ENCODE results near the gene PLPP6.
A peak's percentile ranks its signal among the peaks of the same experiment; 100 is the strongest.

Gene PLPP6

DNA sequence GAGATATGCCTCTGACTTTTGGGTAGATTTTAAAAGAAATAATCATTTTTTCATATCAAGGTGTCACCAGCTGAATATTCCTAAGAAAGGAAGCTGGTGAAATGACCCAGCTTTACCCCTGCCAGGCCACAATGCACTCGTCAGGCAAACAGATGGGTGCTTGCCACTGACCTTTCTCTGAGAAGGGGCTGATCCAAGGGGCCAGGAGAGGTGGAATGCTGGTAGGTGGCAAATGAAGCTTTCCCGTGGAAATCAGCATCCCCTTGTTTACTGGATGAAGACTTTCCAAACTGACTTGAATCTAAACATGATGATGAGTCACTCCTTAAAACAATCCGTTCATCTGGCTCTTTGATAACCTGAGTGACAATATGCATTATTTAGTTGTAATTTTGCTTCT lies 44.3 kb upstream of the PLPP6 start:
- Histone ChIP-seq H4K8ac (ENCODE audit: low read depth, low read length) (no peak overlapping the region), H2BK5ac (ENCODE audit: low read length) (no peak overlapping the region), H3K27ac (replicated peaks; ENCODE audit: low read length) (no peak overlapping the region), H3K27me3 (ENCODE audit: control insufficient read depth in 3 of 3, insufficient read depth in 3 of 3, low read depth in 1 of 3, low read length in 3 of 3) (no peaks in the 10 kb centered on the region), H2BK12ac (ENCODE audit: low read length) (no peak overlapping the region), H3K9ac (ENCODE audit: low read depth, low read length, poor library complexity) (no peak overlapping the region), H3K18ac (ENCODE audit: low read length) (no peak overlapping the region), H2BK120ac (ENCODE audit: low read depth, low read length) (no peak overlapping the region), H3K36me3 (replicated peaks in 1 of 2; ENCODE audit: control insufficient read depth in 2 of 2, insufficient read depth in 2 of 2, low read length in 2 of 2) (no peaks in the 10 kb centered on the region), H3K4me3 (ENCODE audit: low read length in 2 of 2) (no peak overlapping the region), H4K91ac (ENCODE audit: low read depth, low read length, poor library complexity) (no peak overlapping the region), H2BK15ac (ENCODE audit: low read length) (no peak overlapping the region), H3K23ac (ENCODE audit: low read depth, low read length, poor library complexity) (no peak overlapping the region), H2AK5ac (ENCODE audit: low read depth, low read length) (no peak overlapping the region), H3K14ac (ENCODE audit: low read length) (no peak overlapping the region), H2AFZ (ENCODE audit: low read length) (peak overlapping the region; percentile 48), H3K9me3 (replicated peaks in 1 of 2; ENCODE audit: control insufficient read depth in 2 of 2, insufficient read depth in 1 of 2, low read depth in 1 of 2, low read length in 2 of 2) (no peaks in the 10 kb centered on the region), H3K4me1 (ENCODE audit: control insufficient read depth in 2 of 2, insufficient read depth in 1 of 2, low read depth in 1 of 2, low read length in 2 of 2) (peaks cover 8 to 15% of the 10 kb centered on the region in 2 donors), H3K4ac (ENCODE audit: low read length) (no peak overlapping the region), H3K79me1 (ENCODE audit: low read depth, low read length) (no peaks in the 10 kb centered on the region), H3K4me2 (ENCODE audit: insufficient read depth, low read length, poor library complexity, severe bottlenecking) (no peak overlapping the region)
- no CpG with 5 or more reads among the region's 3 CpGs for WGBS, 2 donors (ENCODE audit: extremely low coverage in 2 of 2, insufficient read length in 2 of 2, insufficient replicate concordance in 1 of 2)
- DNase-seq (ENCODE audit: low spot score): no peak

GRCh38 chr9:4618700-4619099 lies 43.4 kb upstream of the PLPP6 start:
- H2BK12ac ChIP-seq (ENCODE audit: low read length): no peak overlapping the region
- H4K8ac ChIP-seq (ENCODE audit: low read depth, low read length): no peak overlapping the region
- no peak overlapping the region for H3K9ac ChIP-seq (ENCODE audit: low read depth, low read length, poor library complexity)
- no peak overlapping the region for H2AFZ ChIP-seq (ENCODE audit: low read length)
- no peak overlapping the region for H2AK5ac ChIP-seq (ENCODE audit: low read depth, low read length)
- no peak overlapping the region for H3K18ac ChIP-seq (ENCODE audit: low read length)
- H2BK15ac ChIP-seq (ENCODE audit: low read length): no peak overlapping the region
- H3K27ac ChIP-seq (replicated peaks; ENCODE audit: low read length): no peak overlapping the region
- no peak overlapping the region for H3K4ac ChIP-seq (ENCODE audit: low read length)
- DNase-seq (ENCODE audit: low spot score): no peak
- H3K79me1 ChIP-seq (ENCODE audit: low read depth, low read length): no peaks in the 10 kb centered on the region
- no peak overlapping the region for H3K23ac ChIP-seq (ENCODE audit: low read depth, low read length, poor library complexity)
- no peak overlapping the region for H4K91ac ChIP-seq (ENCODE audit: low read depth, low read length, poor library complexity)
- no peak overlapping the region for H3K4me3 ChIP-seq (ENCODE audit: low read length in 2 of 2)
- H2BK5ac ChIP-seq (ENCODE audit: low read length): no peak overlapping the region
- no peak overlapping the region for H3K14ac ChIP-seq (ENCODE audit: low read length)
- no peak overlapping the region for H2BK120ac ChIP-seq (ENCODE audit: low read depth, low read length)
- no peaks in the 10 kb centered on the region for H3K9me3 ChIP-seq (replicated peaks in 1 of 2; ENCODE audit: control insufficient read depth in 2 of 2, insufficient read depth in 1 of 2, low read depth in 1 of 2, low read length in 2 of 2)
- no CpG with 5 or more reads among the region's 2 CpGs for WGBS, 2 donors (ENCODE audit: extremely low coverage in 2 of 2, insufficient read length in 2 of 2, insufficient replicate concordance in 1 of 2)
- H3K4me2 ChIP-seq (ENCODE audit: insufficient read depth, low read length, poor library complexity, severe bottlenecking): no peak overlapping the region
- peaks cover 8 to 15% of the 10 kb centered on the region in 2 donors for H3K4me1 ChIP-seq (ENCODE audit: control insufficient read depth in 2 of 2, insufficient read depth in 1 of 2, low read depth in 1 of 2, low read length in 2 of 2)
- no peaks in the 10 kb centered on the region for H3K27me3 ChIP-seq (ENCODE audit: control insufficient read depth in 3 of 3, insufficient read depth in 3 of 3, low read depth in 1 of 3, low read length in 3 of 3)
- no peaks in the 10 kb centered on the region for H3K36me3 ChIP-seq (replicated peaks in 1 of 2; ENCODE audit: control insufficient read depth in 2 of 2, insufficient read depth in 2 of 2, low read length in 2 of 2)

DNA sequence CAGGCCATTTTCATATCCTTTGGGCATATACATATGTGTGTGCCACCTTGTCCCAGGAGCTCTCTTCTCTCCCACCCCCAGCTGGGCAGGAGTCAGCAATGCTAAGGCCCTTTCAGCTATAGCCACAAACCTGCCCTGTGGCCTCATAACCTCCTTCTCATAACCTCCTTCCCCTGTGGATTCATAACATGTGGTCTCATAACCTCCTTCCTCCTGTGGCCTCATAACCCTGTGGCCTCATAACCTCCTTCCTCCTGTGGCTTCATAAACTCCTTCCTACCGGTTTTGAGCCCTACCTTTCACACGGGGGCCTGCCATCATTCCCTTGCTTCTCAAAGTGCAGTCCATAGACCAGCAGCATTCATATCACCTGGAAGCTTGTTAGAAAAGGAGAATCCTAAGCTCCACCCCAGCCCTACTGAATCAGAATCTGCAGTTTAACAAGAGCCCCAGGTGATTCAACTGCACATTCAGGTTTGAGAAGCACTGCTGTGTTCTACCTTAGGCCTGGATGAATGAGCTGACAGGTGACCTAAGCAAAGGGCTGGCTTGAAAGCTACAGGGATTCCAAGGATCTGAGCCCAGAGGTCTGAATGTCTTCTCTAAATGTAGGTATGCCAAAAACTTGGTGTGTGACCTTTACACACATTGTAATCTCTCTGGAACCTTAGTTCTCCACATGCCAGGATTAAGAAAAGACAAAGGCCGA lies 41.9 kb upstream of the PLPP6 start:
- H2AFZ ChIP-seq (ENCODE audit: low read length): no peak overlapping the region
- H3K4me3 ChIP-seq (ENCODE audit: low read length in 2 of 2): no peak overlapping the region
- no peak overlapping the region for H4K8ac ChIP-seq (ENCODE audit: low read depth, low read length)
- no peak overlapping the region for H4K91ac ChIP-seq (ENCODE audit: low read depth, low read length, poor library complexity)
- peaks cover 8 to 15% of the 10 kb centered on the region in 2 donors for H3K4me1 ChIP-seq (ENCODE audit: control insufficient read depth in 2 of 2, insufficient read depth in 1 of 2, low read depth in 1 of 2, low read length in 2 of 2)
- no peak overlapping the region for H3K9ac ChIP-seq (ENCODE audit: low read depth, low read length, poor library complexity)
- no peak overlapping the region for H3K18ac ChIP-seq (ENCODE audit: low read length)
- no peak overlapping the region for H2BK15ac ChIP-seq (ENCODE audit: low read length)
- H2BK12ac ChIP-seq (ENCODE audit: low read length): no peak overlapping the region
- no peak for DNase-seq (ENCODE audit: low spot score)
- H3K23ac ChIP-seq (ENCODE audit: low read depth, low read length, poor library complexity): no peak overlapping the region
- no CpG with 5 or more reads among the region's 3 CpGs for WGBS, 2 donors (ENCODE audit: extremely low coverage in 2 of 2, insufficient read length in 2 of 2, insufficient replicate concordance in 1 of 2)
- H3K4ac ChIP-seq (ENCODE audit: low read length): no peak overlapping the region
- no peaks in the 10 kb centered on the region for H3K79me1 ChIP-seq (ENCODE audit: low read depth, low read length)
- no peak overlapping the region for H3K14ac ChIP-seq (ENCODE audit: low read length)
- H2AK5ac ChIP-seq (ENCODE audit: low read depth, low read length): no peak overlapping the region
- H3K27me3 ChIP-seq (ENCODE audit: control insufficient read depth in 3 of 3, insufficient read depth in 3 of 3, low read depth in 1 of 3, low read length in 3 of 3): no peaks in the 10 kb centered on the region
- no peak overlapping the region for H3K27ac ChIP-seq (replicated peaks; ENCODE audit: low read length)
- H3K9me3 ChIP-seq (replicated peaks in 1 of 2; ENCODE audit: control insufficient read depth in 2 of 2, insufficient read depth in 1 of 2, low read depth in 1 of 2, low read length in 2 of 2): no peaks in the 10 kb centered on the region
- no peak overlapping the region for H2BK120ac ChIP-seq (ENCODE audit: low read depth, low read length)
- no peak overlapping the region for H2BK5ac ChIP-seq (ENCODE audit: low read length)
- H3K36me3 ChIP-seq (replicated peaks in 1 of 2; ENCODE audit: control insufficient read depth in 2 of 2, insufficient read depth in 2 of 2, low read length in 2 of 2): no peaks in the 10 kb centered on the region
- H3K4me2 ChIP-seq (ENCODE audit: insufficient read depth, low read length, poor library complexity, severe bottlenecking): no peak overlapping the region

- Histone ChIP-seq H3K9ac (ENCODE audit: low read depth, low read length, poor library complexity) (no peak overlapping the region), H3K27ac (replicated peaks; ENCODE audit: low read length) (no peak overlapping the region), H3K4me2 (ENCODE audit: insufficient read depth, low read length, poor library complexity, severe bottlenecking) (no peak overlapping the region), H3K36me3 (replicated peaks in 1 of 2; ENCODE audit: control insufficient read depth in 2 of 2, insufficient read depth in 2 of 2, low read length in 2 of 2) (no peaks in the 10 kb centered on the region), H2AK5ac (ENCODE audit: low read depth, low read length) (no peak overlapping the region), H3K14ac (ENCODE audit: low read length) (no peak overlapping the region), H3K9me3 (replicated peaks in 1 of 2; ENCODE audit: control insufficient read depth in 2 of 2, insufficient read depth in 1 of 2, low read depth in 1 of 2, low read length in 2 of 2) (no peaks in the 10 kb centered on the region), H4K8ac (ENCODE audit: low read depth, low read length) (no peak overlapping the region), H2BK15ac (ENCODE audit: low read length) (no peak overlapping the region), H3K27me3 (ENCODE audit: control insufficient read depth in 3 of 3, insufficient read depth in 3 of 3, low read depth in 1 of 3, low read length in 3 of 3) (no peaks in the 10 kb centered on the region), H2BK12ac (ENCODE audit: low read length) (no peak overlapping the region), H2BK5ac (ENCODE audit: low read length) (no peak overlapping the region), H3K18ac (ENCODE audit: low read length) (no peak overlapping the region), H2AFZ (ENCODE audit: low read length) (no peak overlapping the region), H4K91ac (ENCODE audit: low read depth, low read length, poor library complexity) (no peak overlapping the region), H2BK120ac (ENCODE audit: low read depth, low read length) (no peak overlapping the region), H3K79me1 (ENCODE audit: low read depth, low read length) (no peaks in the 10 kb centered on the region), H3K23ac (ENCODE audit: low read depth, low read length, poor library complexity) (no peak overlapping the region), H3K4me1 (ENCODE audit: control insufficient read depth in 2 of 2, insufficient read depth in 1 of 2, low read depth in 1 of 2, low read length in 2 of 2) (peaks cover 8 to 15% of the 10 kb centered on the region in 2 donors), H3K4ac (ENCODE audit: low read length) (no peak overlapping the region), H3K4me3 (ENCODE audit: low read length in 2 of 2) (no peak overlapping the region)
- no CpG with 5 or more reads among the region's 2 CpGs for WGBS, 2 donors (ENCODE audit: extremely low coverage in 2 of 2, insufficient read length in 2 of 2, insufficient replicate concordance in 1 of 2)
- DNase-seq (ENCODE audit: low spot score): no peak
These were observed 41.1 kb upstream of the PLPP6 start for GRCh38 chr9:4620881-4621555.
